ENCODE measurements around the gene TEP1.

DNA sequence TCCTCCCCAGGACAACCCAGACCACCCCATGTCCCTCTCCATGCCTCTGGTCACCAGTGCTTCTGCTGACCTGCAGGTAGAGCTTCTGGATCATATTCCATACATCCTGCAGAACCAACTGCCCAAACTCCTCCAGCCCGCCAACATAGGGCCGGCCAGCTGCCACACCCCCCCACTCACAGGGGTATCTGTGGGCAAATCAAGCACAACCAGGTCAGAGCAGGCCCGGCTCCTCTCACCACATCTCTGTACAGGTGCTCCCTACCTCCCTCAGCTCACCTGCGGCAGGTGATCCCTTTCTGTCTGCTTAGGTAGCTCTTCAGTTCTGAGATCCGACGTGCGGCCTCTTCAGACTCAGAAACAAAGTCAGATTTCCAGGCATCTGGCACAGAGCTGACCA is 29.0 kb downstream of the TEP1 start:
- TF ChIP-seq, protein P1, sequence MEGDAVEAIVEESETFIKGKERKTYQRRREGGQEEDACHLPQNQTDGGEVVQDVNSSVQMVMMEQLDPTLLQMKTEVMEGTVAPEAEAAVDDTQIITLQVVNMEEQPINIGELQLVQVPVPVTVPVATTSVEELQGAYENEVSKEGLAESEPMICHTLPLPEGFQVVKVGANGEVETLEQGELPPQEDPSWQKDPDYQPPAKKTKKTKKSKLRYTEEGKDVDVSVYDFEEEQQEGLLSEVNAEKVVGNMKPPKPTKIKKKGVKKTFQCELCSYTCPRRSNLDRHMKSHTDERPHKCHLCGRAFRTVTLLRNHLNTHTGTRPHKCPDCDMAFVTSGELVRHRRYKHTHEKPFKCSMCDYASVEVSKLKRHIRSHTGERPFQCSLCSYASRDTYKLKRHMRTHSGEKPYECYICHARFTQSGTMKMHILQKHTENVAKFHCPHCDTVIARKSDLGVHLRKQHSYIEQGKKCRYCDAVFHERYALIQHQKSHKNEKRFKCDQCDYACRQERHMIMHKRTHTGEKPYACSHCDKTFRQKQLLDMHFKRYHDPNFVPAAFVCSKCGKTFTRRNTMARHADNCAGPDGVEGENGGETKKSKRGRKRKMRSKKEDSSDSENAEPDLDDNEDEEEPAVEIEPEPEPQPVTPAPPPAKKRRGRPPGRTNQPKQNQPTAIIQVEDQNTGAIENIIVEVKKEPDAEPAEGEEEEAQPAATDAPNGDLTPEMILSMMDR (IDR thresholded peaks at IDR 0.05; ENCODE audit: insufficient read depth, low read length, poor library complexity, severe bottlenecking), result no peak
- no peak for TF ChIP-seq EZH2phosphoT487 (conservative IDR thresholded peaks at IDR 0.05; ENCODE audit: low read length)

All from SU-DHL-6 (cell line).